Activated naive CD8-positive, alpha-beta T cell treated with anti-CD3 and anti-CD28 coated beads for 36 hours (primary cell): ENCODE measurements around the gene OLA1. TPM values are rescaled to one million over a fixed set of nuclear protein-coding genes. Genes with fewer than 3 reads are reported as not detected.

Source experiments
- DNase-seq: peaks from one replicate; pipeline ENCODE4 v3.0.0; 2021
- H3K27ac Mint-ChIP-seq: one replicate; pipeline ENCODE4 v1.8.0; 2022; ENCODE audit warnings: mild to moderate bottlenecking, moderate library complexity, mixed read lengths
- H3K27me3 Mint-ChIP-seq: one replicate; pipeline ENCODE4 v1.8.0; 2022; ENCODE audit warnings: mild to moderate bottlenecking, mixed read lengths
- H3K36me3 Mint-ChIP-seq: one replicate; pipeline ENCODE4 v1.8.0; 2021; ENCODE audit warnings: mild to moderate bottlenecking, mixed read lengths
- H3K4me1 Mint-ChIP-seq: one replicate; pipeline ENCODE4 v1.8.0; 2021; ENCODE audit warnings: mixed read lengths
- H3K4me3 Mint-ChIP-seq: one replicate; pipeline ENCODE4 v1.8.0; 2022; ENCODE audit warnings: mild to moderate bottlenecking, moderate library complexity, mixed read lengths
- H3K9me3 Mint-ChIP-seq: one replicate; pipeline ENCODE4 v1.8.0; 2022; ENCODE audit warnings: mixed read lengths
- total RNA-seq, 2 experiments: library from RNA; stranded (reverse); gene quantifications; one replicate each; pipeline ENCODE4 v1.2.3, GENCODE V29; 2021

The OLA1 gene
- total RNA-seq, 2 experiments from 2014 or later: 161 to 166 TPM

DNA sequence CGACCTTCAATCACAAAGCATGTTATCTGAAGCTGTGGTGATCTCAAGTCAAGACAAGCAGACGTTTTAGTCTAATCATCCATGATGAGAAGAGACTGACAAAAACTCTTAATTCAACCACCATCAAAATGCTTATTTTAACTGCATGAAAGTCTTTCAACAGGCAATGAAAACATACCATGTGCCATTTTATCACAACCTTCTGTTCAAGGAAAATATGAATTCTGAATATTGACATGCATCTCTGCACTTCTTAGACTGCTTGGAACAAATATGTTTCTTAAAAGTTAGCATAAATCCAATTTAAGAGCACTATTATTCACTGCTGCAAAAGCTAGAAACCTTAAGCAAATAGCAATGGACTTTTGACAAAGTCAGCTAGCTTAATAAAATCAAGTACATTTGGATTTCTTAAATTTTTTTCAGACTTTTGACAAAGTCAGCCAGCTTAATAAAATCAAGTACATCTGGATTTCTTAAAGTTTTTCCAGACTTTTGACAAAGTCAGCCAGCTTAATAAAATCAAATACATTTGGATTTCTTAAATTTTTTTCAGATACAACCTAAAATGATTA lies 70.9 kb downstream of the OLA1 start:
- peaks cover 4% of the 10 kb centered on the region for H3K4me1 Mint-ChIP-seq
- H3K36me3 Mint-ChIP-seq: peaks cover 48% of the 10 kb centered on the region
- H3K27ac Mint-ChIP-seq: no peak overlapping the region
- no peaks in the 10 kb centered on the region for H3K27me3 Mint-ChIP-seq
- no peak overlapping the region for H3K4me3 Mint-ChIP-seq
- no peak for DNase-seq
- H3K9me3 Mint-ChIP-seq: peaks cover 17% of the 10 kb centered on the region

DNA sequence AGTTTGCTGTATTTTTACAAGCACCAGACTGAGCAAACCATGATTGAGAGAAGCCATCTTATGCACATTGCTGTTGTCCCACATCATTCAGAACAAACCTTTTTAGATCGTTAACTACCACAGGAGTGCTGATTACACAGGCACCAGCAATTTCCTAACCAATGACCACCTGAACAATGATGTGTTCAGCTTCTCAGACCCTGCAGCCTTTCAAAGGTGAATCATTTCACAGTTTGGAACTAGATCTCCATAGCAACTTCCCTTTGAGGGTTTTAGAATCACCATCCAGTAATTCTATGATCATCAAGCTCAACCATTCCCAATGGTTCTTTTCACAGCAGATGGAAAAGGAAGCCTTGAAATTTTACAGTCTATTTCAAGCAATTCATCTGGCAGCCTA lies 71.4 kb downstream of the OLA1 start:
- peaks cover 18% of the 10 kb centered on the region for H3K9me3 Mint-ChIP-seq
- no peak for DNase-seq
- no peaks in the 10 kb centered on the region for H3K27me3 Mint-ChIP-seq
- no peak overlapping the region for H3K4me3 Mint-ChIP-seq
- H3K27ac Mint-ChIP-seq: no peak overlapping the region
- peaks cover 4% of the 10 kb centered on the region for H3K4me1 Mint-ChIP-seq
- peaks cover 52% of the 10 kb centered on the region for H3K36me3 Mint-ChIP-seq

DNA sequence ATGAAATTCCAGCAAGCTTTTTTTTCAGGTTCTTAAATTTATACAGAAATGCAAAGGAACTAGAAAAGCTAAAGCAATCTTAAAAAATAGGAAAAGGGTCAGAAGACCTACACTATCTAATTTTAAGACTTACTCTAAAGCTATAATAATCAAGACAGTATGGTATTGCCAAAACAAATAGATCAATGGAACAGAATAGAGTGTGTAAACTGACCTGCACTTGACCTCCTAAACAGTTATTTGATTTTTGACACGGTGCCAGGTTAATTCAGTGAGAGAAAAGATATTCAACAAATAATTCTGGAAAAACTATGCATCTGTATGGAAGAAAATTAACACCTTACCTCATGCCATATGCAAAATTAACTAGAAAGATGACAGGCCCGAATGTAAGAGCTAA lies 73.6 kb downstream of the OLA1 start:
- no peak overlapping the region for H3K27ac Mint-ChIP-seq
- H3K9me3 Mint-ChIP-seq: peaks cover 25% of the 10 kb centered on the region
- H3K36me3 Mint-ChIP-seq: peaks cover 61% of the 10 kb centered on the region
- H3K27me3 Mint-ChIP-seq: no peaks in the 10 kb centered on the region
- no peaks in the 10 kb centered on the region for H3K4me1 Mint-ChIP-seq
- no peak for DNase-seq
- no peak overlapping the region for H3K4me3 Mint-ChIP-seq

DNA sequence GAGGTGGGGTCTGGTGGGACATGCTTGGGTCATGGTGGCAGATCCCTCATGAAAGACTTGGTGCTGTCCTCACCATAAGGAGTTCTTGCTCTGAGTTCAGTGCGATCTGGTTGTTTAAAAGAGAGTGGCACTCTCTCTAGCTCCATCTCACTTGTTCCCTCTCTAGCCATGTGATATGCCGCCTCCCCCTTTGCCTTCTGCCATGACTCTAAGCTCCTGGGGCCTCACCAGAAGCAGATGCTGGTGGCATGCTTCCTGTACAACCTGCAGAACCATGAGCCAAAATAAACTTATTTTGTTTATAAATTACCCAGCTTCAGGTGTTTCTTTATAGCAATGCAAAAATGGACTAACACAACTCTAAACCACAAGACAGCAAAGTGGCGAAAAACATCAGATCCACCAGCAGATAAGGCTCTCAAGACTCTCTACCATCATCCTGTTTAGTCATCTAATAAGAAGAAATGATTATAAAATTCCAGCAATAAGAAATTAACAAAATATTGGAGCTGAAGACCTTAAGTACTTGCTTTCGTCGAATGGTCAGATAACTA lies 75.5 kb downstream of the OLA1 start:
- no peaks in the 10 kb centered on the region for H3K27me3 Mint-ChIP-seq
- H3K4me3 Mint-ChIP-seq: no peak overlapping the region
- peaks cover 80% of the 10 kb centered on the region for H3K36me3 Mint-ChIP-seq
- no peaks in the 10 kb centered on the region for H3K4me1 Mint-ChIP-seq
- no peak for DNase-seq
- H3K9me3 Mint-ChIP-seq: peaks cover 35% of the 10 kb centered on the region
- H3K27ac Mint-ChIP-seq: no peak overlapping the region

DNA sequence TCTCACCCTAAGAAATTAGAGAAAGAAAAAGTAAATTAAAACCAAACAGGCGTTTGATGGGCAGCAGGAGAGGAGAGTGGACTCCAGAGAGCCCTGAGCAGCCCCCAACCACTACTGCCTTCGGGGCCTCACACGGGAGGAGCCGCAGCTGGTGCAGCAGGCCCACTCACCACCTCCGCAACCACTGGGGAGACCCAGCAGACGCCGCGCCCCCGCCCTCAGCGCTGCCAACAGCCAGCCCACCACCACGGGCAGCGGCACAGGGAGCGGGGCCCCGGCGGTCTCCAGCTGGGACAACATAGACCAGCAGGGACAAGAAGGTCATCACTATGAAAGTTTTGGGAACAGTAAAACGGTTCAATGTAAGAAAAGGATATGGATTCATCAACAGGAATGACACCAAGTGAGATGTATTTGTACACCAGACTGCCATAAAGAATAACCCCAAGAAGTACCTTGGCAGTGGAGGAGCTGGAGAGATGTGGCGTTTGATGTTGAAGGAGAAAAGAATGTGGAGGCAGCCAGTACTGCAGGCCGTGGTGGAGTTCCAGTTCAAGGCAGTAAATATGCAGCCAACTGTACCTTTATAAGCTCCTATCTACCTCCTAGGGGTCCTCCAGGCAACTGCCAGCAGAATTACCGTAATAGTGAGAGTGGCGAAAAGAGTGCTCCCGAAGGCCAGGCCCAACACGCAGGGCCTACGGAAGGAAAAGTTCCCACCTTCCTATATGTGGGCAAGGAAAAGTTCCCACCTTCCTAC lies 76.5 kb downstream of the OLA1 start:
- no peak overlapping the region for H3K27ac Mint-ChIP-seq
- H3K4me1 Mint-ChIP-seq: no peaks in the 10 kb centered on the region

DNA sequence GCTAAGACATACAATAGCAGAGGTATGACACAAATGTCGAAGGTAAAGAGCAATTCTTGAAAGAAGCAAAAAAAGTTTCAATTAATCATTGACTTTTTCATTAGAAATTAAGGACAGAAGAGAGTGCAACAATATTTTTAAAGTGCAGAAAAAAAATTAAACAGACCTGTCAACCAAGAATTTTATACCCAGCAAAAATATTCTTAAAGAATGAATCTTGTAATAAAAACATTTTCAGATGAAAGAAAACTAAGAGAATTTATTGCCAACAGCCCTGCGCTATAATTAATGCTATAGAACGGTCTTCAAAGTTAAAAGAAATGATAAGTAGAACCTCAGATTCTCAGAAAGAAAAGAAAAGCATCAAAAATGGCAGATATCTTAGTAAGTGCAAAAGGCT lies 79.0 kb downstream of the OLA1 start:
- no peak overlapping the region for H3K4me3 Mint-ChIP-seq

More for the DNA sequence above, 76.5 kb downstream of the OLA1 start:
- Mint-ChIP-seq H3K9me3 (peaks cover 39% of the 10 kb centered on the region), H3K27me3 (no peaks in the 10 kb centered on the region), H3K36me3 (peaks cover 78% of the 10 kb centered on the region), H3K4me3 (no peak overlapping the region)
- no peak for DNase-seq

DNA sequence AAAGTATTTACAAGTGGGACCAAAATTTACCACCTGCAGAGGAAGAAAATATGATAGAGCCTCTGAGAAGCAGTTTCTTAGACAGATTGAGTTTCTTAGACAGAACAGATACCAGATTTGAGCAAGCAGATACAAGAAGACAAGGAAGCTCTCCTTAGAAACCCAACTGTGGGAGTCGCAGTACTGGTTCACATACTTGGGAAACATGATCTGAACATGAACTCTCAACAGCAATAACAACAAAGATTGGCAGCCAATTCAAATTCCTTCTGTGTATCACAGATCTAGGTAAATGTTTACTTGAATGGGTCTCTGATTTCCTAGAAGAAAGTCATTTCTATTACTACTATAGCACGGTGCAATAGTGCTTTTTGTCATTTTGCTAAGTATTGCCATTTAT lies 82.1 kb downstream of the OLA1 start:
- Mint-ChIP-seq H3K27me3 (no peaks in the 10 kb centered on the region), H3K9me3 (peaks cover 25% of the 10 kb centered on the region), H3K4me3 (no peak overlapping the region), H3K27ac (no peak overlapping the region), H3K4me1 (peaks cover 2% of the 10 kb centered on the region), H3K36me3 (peaks cover 61% of the 10 kb centered on the region)
- no peak for DNase-seq

More for the DNA sequence above, 79.0 kb downstream of the OLA1 start:
- Mint-ChIP-seq H3K27me3 (no peaks in the 10 kb centered on the region), H3K9me3 (peaks cover 38% of the 10 kb centered on the region), H3K27ac (no peak overlapping the region), H3K36me3 (peaks cover 73% of the 10 kb centered on the region), H3K4me1 (no peaks in the 10 kb centered on the region)
- DNase-seq: no peak

DNA sequence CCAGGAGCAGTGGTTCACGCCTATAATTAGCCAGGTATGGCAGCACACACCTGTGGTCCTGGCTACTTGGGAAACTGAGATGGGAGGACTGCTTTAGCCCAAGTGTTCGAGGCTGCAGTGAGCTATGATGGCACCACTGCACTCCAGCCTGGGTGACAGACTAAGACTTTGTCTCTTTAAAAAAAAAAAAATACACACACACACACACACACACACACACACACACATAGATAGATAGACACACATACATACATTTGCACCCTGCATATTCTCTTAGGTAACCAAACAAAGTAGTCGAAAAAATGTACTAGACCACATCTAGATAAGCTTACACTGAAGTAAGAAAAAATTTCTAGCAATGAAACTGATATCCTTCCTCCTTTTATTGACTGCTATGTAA lies 86.8 kb downstream of the OLA1 start:
- DNase-seq: no peak
- no peak overlapping the region for H3K27ac Mint-ChIP-seq
- H3K9me3 Mint-ChIP-seq: peaks cover 5% of the 10 kb centered on the region
- H3K4me1 Mint-ChIP-seq: peaks cover 9% of the 10 kb centered on the region
- no peak overlapping the region for H3K4me3 Mint-ChIP-seq
- peaks cover 39% of the 10 kb centered on the region for H3K36me3 Mint-ChIP-seq
- H3K27me3 Mint-ChIP-seq: no peaks in the 10 kb centered on the region

DNA sequence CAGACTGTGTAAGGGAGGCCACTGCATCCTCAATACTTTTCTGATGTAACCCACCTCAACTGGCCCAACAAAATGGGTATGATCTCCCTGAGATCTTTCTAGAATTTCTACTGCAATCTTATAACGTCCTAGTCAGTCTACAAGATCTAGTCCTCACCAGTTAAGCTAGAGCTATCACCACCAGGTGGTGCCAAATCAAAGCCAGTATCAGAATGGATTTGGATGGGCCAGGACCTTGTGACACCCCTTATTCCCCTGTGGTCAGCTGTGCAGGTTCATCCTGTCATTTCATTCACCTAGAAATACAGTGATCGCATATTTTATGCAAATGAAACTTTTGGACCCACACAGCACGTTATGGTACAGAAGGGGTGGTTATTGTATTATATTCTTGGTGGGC lies 90.3 kb downstream of the OLA1 start:
- peak; percentile 6 for DNase-seq
- no peak overlapping the region for H3K4me3 Mint-ChIP-seq
- H3K27me3 Mint-ChIP-seq: no peaks in the 10 kb centered on the region
- no peaks in the 10 kb centered on the region for H3K9me3 Mint-ChIP-seq
- peaks cover 33% of the 10 kb centered on the region for H3K36me3 Mint-ChIP-seq
- H3K27ac Mint-ChIP-seq: no peak overlapping the region
- peaks cover 9% of the 10 kb centered on the region for H3K4me1 Mint-ChIP-seq

DNA sequence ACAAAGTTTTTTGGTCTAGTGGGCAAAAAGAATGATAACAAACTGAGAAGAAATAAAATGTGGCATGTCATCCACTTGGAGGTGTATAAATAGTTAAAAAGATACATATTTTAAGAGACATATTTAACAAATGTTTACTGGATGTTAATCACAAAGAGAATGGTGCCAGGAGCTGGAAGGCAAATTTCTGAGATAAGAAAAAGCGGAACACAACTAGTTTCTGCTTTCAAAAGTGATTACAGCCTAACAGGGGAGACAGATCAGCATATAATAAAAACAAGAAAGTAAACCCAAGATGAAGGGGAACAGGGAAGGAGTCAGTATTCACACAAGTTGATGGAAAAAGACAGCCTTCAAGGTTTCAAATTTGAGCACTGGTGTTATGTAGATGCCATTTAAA lies 91.3 kb downstream of the OLA1 start:
- no peak for DNase-seq
- H3K27ac Mint-ChIP-seq: no peak overlapping the region
- H3K9me3 Mint-ChIP-seq: no peaks in the 10 kb centered on the region
- H3K4me1 Mint-ChIP-seq: peaks cover 7% of the 10 kb centered on the region
- peaks cover 29% of the 10 kb centered on the region for H3K36me3 Mint-ChIP-seq
- H3K4me3 Mint-ChIP-seq: no peak overlapping the region
- no peaks in the 10 kb centered on the region for H3K27me3 Mint-ChIP-seq

DNA sequence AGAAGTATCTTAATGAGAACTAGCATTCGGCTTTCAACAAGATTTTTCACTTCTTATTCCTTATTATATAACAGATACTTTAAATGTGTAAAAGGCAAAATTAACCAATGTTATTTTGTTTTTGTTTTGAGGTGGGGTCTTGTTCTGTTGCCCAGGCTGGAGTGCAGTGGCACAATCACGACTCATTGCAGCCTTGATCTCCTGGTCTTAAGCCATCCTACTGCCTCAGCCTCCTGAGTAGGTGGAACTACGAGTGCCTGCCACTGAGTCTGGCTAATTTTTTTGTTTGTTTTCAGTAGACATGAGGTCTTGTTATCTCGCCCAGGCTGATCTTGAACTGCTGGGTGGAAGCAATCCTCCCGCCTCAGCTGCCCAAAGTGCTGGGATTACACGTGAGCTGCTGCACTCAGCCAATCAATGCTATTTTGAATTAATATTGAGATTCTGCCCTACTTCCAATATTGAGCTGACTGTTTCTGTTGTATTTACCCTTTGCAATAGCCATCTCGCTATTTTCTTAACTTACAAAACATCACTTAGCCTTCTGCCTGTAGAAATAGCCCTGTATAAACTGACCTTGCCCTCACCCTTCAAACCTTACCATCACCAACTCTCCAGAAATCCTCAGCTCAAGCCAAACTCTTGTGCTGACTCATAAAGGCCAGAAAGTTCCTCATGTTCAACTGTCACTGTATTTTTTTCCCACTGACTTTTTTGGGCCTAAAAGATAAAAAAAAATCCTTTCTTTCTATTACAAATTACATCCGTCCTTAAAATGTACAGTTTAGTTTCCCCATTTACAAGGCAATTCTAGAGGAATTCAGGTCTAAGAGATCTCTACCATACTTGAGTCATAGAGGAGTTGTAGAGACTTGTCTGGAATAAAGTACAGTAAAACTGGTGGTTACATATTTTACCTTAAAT lies 94.3 kb downstream of the OLA1 start:
- no peaks in the 10 kb centered on the region for H3K9me3 Mint-ChIP-seq
- H3K4me3 Mint-ChIP-seq: no peak overlapping the region
- no peaks in the 10 kb centered on the region for H3K27me3 Mint-ChIP-seq
- peaks cover 7% of the 10 kb centered on the region for H3K4me1 Mint-ChIP-seq
- no peak for DNase-seq
- peaks cover 36% of the 10 kb centered on the region for H3K36me3 Mint-ChIP-seq
- no peak overlapping the region for H3K27ac Mint-ChIP-seq

DNA sequence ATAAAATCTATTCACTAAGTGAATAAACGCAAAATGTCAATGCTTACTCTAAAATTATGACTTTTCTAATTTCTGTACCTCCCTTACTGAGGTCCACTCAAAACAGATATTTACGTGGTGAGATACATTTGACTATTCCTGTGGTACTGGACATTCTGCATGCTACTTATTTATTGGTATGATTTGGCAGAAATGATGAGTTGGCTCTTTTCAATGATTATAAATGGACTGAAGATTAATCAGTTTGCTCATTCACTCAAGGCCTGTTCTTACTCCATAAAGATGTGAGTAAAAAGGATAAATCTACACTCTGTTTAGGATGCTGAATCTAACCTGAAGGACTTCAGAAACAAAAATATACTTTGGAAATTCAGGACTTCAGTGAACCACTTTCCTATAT lies 98.8 kb downstream of the OLA1 start:
- H3K27ac Mint-ChIP-seq: no peak overlapping the region
- DNase-seq: no peak
- peaks cover 28% of the 10 kb centered on the region for H3K36me3 Mint-ChIP-seq
- no peaks in the 10 kb centered on the region for H3K27me3 Mint-ChIP-seq
- H3K4me1 Mint-ChIP-seq: no peaks in the 10 kb centered on the region
- no peak overlapping the region for H3K4me3 Mint-ChIP-seq
- no peaks in the 10 kb centered on the region for H3K9me3 Mint-ChIP-seq

DNA sequence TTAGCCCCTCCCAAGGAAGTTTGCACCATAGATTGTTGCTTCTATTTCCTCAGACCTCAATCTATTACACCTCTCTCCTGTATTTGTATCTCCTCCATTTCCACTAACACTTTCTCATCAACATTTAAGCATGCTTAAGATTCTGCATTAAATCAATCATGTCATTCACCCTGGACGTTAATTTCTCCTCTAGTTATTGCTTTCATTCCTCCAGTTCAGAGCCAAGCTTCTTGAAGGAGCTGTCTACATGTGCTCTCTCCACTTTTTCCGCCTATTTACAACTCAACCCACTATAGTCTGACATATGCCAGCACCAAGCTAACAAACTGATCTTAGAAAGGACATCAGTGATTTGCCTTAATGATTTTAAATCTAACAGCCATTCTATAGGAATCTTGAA lies 99.5 kb downstream of the OLA1 start:
- Mint-ChIP-seq H3K36me3 (peaks cover 24% of the 10 kb centered on the region), H3K27ac (no peak overlapping the region), H3K9me3 (no peaks in the 10 kb centered on the region), H3K27me3 (no peaks in the 10 kb centered on the region), H3K4me1 (no peaks in the 10 kb centered on the region), H3K4me3 (no peak overlapping the region)
- DNase-seq: no peak

DNA sequence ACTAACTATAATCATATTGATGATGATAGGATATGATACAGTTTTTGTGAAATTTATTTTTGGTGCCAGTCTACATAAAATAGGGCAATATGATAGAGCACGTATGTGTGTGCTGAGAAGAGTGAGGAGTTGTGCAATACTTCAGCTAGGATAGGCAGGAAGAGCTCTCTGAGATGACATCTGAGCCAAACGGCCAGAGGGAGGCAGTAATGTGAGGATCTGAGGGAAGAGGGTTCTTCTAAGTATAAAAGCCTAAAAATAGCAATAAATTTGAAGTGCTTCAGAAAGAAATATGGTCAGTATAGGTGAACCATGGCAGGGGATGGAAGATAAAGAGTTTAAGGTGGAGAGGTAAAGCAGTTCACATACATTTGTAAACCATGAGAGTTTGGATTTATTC lies 102.5 kb downstream of the OLA1 start:
- H3K36me3 Mint-ChIP-seq: peaks cover 26% of the 10 kb centered on the region
- no peak overlapping the region for H3K4me3 Mint-ChIP-seq
- H3K27me3 Mint-ChIP-seq: no peaks in the 10 kb centered on the region
- no peak overlapping the region for H3K27ac Mint-ChIP-seq
- H3K9me3 Mint-ChIP-seq: no peaks in the 10 kb centered on the region
- no peaks in the 10 kb centered on the region for H3K4me1 Mint-ChIP-seq
- no peak for DNase-seq

DNA sequence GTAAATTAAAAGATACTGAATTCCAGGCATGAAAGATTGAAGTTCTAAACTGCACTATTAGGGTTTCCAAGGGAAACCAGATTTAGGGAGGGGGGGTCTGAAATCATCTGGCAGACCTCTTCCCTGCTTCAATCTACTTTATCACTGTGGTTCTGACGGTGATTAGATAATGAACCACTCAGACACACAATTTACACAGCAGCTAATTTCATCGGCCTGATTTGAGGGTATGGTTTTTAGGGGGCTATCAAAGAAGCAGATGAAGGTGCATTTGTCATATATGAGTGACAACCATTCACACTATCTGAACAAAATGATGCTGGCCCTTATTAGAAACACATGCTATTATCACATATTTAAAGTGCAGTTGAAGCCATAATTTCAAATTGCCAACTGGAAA lies 106.0 kb downstream of the OLA1 start:
- no peak overlapping the region for H3K27ac Mint-ChIP-seq
- no peak overlapping the region for H3K4me3 Mint-ChIP-seq
- no peaks in the 10 kb centered on the region for H3K27me3 Mint-ChIP-seq
- no peaks in the 10 kb centered on the region for H3K9me3 Mint-ChIP-seq
- H3K4me1 Mint-ChIP-seq: no peaks in the 10 kb centered on the region
- DNase-seq: no peak
- peaks cover 47% of the 10 kb centered on the region for H3K36me3 Mint-ChIP-seq
